ENCODE data around the gene PLA1A.
A peak's percentile ranks its signal among the peaks of the same experiment; 100 is the strongest.
"Not testable (repeated sequence)": the region's sequence is repeated elsewhere in the genome, so short reads cannot be mapped to it uniquely, and the experiment has no call there.

The PLA1A gene

DNA sequence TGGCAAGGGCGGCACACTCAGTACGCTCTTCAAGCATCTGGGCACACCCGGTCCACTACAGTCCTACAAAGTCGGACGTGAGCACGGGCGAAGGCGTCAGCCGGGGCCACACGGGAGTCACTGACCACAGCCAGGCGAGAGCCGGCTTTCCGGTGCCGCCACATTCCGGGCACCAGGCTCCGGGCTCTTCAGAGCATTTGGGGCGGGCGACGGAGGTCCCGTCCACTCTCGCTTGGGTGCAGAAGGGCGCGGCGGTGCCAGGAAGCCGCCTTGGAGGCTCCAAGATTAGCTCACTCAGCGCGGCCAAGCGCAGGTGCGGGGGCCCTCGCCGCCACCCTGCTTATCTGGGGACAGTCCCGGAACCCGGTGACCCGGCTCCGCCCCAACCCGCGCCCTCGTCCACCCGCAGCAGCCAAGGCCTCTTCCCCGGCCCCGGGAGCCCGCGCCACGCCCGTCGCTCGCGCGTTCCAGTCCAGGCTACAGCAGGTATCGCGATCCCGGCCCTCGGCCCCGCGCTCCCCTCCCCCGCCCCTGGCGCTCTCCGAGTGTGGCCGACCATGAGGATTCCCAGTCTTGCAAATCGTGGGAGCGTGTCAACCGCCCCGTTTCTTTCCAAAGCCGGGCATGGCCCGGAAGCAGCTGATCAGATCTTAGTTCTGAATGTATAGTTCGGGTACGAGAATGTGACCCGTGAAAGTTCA is 18.2 kb upstream of the PLA1A start, which contains the start of gene ADPRH:
TSS of gene ADPRH (plus strand) at position 127 of the 701 bp plus-strand sequence. CDS start 2,678 bp downstream, outside the sequence.
- peak; percentile 73 to 80 for DNase-seq

DNA sequence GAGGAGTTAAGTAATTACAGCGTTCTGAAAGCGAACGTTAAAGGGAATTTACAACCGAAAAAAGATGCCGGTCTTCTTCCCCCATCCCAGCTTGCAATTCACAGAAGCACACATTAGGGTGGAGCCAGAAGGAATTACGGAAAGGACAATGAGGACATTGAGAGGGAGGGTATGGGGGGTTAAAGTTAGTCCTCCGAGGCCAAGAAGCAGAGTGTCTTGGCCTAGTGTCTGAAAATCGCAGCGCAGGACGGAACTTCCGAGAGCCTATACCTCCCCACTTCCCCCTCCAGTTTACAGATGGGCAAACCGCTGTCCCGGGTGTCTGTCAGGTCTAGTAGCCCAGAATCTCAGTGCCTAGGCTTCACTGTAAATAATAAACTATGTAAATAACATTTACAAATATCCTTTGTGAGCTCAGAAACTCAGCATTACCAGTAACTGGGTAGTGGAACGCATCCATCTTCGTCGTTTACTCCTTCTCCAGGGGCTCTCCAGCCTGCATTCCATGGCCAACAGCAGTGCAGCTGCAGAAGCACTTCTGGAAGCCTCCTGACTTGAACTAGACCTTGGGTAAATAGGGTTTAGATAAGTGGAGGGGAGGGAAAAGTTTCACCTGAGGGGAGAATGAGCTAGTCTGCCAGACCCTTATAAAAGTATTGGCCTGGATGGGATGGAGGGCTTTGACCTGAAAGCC is 17.5 kb upstream of the PLA1A start:
- DNase-seq: peak; percentile 67 to 71

DNA sequence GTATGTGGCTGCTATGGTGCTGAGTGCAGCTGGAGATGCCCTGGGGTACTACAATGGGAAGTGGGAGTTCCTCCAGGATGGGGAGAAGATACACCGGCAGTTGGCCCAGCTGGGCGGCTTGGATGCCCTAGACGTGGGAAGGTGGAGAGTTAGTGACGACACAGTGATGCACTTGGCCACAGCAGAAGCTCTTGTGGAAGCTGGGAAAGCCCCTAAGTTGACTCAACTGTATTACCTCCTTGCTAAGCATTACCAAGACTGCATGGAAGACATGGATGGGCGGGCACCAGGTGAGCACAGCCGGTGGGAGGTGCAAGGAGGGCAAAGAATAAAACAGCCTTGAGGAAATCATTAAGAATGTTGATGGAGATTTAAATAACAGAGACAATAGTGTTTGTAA is 15.5 kb upstream of the PLA1A start:
- DNase-seq: peak in 1 of 2 donors; percentile 71

DNA sequence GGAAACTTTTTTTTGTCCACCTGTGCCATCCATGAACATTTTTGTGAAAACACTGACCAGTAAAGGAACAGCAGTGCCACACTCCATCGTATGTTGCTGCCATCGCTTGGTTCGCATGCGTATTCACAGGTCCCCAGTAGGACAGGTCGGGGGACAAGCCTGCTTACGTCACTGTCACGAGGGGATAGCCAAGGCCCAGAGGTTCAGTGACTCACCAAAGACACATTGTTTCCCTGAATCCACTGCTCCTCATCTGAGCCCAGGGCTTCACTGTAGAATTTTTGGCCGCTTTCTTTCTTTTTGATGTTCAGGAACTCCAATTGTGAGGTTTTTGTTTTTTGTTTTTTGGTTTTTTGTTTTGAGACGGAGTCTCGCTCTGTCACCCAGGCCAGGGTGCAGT is 12.5 kb upstream of the PLA1A start:
- peak; percentile 25 to 68 for DNase-seq

DNA sequence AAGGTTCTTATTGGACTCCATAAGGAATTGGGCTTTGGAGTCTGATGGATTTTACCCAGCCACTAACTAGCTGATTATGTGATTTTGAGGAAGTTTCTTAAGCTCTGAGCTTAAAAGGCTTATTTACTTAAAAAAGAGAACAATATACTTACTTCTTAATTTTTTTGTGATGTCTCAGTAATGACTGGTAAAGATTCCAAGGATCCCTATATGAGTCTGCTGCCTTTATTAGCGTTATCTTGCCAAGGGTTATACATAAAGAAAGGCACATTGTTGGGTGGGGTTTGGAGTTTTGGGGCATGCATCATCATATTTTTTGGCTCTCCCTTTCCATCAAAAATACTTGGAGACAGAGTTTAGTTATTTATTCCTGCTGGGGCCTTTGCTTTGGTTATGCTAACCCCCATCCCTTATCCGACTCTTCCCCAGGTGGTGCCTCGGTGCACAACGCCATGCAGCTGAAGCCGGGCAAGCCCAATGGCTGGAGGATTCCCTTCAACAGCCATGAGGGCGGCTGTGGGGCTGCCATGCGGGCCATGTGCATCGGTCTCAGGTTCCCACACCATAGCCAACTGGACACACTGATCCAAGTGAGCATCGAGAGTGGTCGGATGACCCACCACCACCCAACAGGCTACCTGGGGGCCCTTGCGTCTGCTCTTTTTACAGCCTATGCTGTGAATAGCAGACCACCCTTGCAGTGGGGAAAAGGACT is 11.7 kb upstream of the PLA1A start:
- peak; percentile 23 to 59 for DNase-seq

DNA sequence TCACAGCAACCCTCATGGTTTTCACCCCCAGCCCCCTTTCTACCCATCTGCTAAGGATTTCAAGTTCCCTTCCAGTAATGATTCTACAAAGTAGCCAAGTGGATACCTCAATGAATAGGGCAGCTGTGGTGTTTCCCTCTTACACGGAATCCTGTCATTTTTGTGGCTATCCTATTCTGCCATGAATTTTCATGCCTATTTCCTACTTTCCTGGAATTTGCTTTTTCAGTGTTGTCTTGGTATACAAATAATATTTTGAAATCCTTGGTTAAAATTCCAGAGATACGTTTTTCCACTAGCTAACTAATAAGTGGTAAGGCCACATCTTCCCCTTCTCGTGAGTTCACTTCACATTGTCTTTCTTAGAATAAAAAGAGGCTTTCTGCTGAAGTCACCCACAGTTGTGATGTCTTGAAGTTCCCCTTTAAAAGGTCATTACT is 10.9 kb upstream of the PLA1A start:
- peak; percentile 48 to 75 for DNase-seq

DNA sequence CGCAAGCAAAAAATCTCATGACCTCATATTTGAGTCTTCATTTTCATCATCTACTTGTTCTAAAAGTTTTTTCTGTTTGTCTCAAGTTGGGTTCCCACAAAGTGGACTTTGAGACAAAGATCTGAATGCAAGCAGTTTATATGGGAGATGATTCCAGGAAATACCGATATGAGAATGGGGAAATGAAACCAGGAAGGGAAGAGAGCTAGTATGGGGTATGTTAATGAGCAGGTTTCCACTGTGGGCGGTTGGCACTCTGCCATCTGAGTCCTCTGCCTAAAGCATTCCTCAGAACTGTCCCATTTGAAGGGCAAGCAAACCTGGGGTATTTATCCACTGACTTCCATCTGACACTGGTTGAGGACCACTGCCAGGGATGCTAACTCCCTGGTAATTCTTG is 9.6 kb upstream of the PLA1A start:
- peak; percentile 94 for DNase-seq

DNA sequence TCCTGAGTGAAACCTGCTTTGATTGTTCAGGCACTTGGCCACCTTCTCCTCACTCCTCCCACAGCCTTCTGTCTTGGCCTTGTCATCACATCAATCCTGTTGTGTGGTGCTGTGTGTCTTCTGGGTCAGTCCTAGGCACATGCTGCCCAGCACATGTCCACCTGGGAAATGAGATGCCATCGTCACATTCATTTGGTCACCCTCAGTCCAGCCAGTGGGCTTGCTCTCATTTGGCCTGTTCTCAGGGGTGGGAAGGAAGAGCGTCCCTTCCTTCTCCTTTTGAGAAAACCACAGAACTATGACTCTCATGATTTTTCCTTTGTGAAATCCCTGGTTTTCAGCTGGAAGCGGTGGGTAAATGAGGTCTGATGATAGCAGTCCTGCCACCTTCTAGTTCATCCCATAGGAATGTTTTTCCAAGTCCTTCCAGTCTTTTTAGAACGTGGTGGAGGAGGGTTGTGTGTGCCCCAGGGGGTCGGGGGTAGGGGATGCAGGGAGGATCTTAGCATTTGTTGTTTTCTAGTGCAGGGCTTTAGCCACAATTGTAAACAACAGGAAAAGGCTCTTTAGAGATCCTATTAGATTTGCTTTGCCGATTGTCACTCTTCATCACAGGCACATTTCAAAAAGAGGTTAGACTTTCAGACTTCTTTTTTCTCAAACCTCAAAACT is 8.4 kb upstream of the PLA1A start:
- peak; percentile 79 to 81 for DNase-seq

DNA sequence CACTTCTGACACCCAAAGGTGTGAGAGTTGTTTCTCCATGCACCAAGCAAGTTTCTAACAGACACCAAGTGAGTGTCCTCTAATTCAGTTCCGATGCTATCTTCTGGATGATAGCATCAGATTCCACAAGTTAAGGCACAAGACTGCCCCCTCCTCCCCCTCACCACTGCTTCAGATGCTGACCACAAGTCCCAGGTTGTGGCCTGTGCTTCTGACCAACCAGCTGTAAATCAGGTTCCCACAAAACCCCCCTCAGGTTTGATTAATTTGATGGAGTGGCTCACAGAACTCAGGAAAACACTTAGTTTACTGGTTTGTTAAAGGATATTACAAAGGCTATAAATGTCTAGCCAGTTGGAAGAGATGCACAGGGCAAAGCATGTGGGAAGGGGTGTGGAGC is 7.0 kb upstream of the PLA1A start:
- DNase-seq: no peak

DNA sequence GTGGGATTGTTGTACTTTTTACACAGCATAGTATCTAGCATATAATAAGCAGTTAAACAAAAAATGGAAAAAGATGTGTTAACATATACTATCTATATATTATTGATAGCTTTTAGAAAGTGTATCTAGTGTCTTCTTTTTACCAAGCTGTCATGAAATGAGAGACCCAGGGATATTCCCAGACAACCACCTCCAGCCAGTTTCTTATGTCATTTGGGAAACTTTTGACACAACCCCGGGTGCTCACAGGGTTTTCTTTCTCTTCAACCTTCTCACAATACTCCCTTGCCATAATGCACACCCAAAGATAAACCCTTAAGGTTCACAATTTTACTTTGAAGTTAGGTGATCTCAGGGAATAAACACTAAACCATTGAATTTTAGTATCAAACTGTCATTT is 4.8 kb upstream of the PLA1A start:
- no peak for DNase-seq

DNA sequence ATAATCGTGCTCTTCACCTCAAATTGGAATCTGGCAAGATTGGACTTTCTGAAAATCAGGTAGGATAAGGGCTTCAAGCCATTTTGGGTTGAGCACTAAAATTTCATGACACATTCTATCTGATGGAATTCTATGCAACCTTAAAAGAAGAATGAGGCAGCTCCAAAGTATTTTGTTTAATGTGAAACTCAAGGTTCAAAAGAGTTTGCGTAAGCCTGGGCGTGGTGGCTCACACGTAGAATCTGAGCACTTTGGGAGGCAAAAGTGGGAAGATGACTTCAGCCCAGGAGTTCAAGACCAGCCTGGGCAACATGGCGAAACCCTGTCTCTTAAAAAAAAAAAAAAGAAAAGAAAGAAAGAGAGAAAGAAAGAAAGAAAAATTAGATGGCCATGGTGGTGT is 3.6 kb upstream of the PLA1A start:
- DNase-seq: no peak

DNA sequence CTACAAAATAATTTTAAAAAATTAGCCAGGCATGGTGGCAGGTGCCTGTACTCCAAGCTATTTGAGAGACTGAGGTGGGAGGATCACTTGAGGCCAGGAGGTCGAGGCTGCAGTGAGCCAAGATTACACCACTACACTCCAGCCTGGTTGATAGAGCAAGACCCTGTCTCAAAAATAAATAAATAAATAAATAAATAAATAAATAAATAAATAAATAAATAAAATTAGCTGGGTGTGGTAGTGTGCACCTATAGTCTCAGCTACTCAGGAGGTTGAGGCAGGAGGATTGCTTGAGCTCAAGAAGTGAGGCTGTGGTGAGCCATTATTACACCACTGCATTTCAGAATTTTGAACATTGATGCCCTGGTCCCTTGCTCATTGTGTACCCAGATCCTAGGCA is 2.8 kb upstream of the PLA1A start:
- not testable (repeated sequence) for DNase-seq

DNA sequence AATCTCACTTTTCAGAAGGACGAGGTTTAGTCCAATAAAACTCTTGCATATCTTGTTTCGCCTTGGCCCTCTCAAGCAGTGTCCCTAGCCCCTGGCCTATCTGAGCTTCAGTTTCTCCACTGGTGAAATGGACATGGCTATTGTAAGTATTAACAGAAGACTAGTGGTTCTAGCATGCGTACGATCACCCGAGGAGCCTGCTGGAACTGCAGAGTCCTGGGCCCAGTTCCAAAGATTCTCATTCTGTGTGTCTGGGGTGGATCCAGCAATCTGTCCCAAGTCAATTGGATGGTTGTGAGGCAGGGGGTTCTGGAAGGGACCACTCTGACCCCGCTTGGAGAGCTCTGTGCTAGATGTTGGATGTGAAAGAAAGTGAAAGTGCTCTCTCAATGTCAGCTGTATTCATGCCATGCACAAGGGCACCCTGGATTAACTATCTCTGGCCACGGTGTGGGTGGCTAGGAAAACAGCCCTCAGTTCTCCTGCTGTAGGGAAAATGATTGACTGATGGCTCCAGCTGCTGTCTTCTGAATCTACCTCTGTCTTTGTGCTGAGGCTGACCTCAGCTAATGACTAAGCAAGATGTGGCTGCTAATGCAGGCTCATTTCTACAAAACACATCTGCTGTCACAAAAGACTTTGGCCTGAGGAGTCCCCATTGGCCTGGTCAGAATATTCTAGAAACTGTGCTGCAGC is 1.9 kb upstream of the PLA1A start:
- peak in 1 of 2 donors; percentile 20 for DNase-seq

DNA sequence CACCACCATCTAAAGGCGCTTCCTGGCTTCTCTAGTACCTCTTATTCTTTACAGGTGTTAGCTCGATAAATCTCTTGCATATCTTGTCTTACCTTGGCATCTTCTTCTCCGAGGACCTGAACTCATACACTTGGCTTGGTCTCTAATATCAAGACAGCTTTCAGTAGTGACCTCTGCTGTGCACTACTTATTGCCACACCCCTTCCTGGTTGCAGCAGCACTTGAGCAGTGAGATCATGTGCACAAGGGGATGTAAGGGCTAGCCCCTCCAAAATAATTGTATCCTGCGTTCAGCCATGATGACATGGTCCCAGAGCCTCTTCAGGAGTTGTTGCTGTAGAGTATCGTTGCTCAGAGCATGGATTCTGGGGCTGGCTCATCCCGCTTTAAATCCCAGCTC is 1.3 kb upstream of the PLA1A start:
- DNase-seq: peak; percentile 36 to 44

DNA sequence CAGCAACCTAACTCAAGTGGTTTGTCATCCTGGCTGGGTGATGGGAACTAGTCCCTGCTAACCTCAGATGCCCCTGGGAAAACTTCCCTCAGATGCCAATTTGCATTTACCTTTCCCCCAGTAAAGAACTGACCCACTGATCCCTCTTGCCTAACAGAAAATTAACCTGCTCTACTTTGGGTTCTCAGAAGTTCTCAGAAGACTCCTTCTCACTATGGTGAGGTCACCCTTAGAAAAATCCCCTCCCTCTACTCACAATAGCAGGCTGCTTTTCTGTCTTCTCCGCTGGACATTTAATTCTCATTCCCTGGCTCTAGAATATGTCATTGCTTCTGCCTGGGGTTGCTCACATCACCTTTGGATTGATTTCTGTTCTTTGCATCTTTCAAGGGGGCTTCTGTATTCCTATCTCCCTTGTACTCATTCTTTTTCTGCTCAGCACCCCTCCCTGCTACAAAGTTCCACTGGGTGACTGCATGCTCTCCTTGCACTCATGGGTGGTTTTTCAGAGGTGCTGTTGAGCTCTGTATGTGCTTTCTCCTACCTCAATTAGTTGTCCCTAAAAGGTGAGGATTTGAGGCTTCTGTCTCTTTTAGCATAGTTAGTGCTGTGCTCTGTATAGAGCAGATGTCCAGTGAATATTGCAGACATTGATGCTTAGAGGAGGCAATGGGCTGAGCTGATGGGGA is 869 bp downstream of the PLA1A start:
- DNase-seq: no peak

DNA sequence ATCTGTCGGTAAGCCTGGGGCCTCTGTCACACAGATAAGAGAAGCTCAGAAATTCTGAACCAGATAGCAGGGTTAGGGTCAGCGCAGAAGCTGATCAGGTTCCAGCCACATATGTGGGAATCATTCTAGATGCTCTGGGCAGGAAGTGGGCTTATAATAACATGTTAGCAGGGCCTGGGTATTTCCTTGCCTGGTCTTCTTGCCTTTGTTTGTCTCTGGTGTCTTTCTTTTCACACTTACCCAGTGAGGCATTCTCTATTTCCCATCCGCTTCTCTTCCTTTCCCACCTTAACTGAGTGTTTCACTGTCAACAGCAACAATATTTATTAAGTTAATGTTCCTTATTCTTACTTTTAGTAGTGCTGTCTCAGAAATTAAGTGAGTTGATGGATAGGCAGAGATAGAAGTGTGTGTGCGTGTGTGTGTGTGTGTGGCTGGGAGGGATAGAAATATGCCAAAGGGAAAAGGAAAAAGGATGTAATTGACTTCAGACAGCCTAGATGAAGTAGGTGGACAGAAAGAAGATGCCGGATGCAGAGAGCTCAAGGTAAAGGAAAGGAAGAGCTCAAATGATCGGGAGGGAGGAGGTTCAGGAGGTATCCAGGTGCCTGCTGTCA is 2.0 kb downstream of the PLA1A start:
- no peak for DNase-seq

DNA sequence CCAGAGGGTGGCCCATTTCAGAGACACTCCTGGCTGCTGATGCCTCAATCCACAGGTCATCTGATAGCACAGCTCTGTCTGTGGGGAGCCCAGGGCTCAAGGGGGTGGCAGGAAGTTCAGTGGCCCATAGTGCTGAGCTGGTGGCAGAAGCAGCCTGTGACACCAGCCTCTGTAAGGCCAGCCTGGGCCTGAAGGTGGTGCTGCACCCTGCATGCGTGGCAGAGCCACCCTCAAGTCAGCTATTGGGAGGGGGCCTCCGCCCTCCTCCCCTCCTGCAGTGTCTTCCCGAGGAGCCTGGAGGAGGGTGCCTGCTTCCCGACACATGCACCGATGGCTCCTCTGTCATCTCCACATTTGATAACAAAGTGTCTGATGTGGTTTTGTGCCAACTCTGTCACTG is 3.0 kb downstream of the PLA1A start:
- DNase-seq: peak; percentile 40 to 48

DNA sequence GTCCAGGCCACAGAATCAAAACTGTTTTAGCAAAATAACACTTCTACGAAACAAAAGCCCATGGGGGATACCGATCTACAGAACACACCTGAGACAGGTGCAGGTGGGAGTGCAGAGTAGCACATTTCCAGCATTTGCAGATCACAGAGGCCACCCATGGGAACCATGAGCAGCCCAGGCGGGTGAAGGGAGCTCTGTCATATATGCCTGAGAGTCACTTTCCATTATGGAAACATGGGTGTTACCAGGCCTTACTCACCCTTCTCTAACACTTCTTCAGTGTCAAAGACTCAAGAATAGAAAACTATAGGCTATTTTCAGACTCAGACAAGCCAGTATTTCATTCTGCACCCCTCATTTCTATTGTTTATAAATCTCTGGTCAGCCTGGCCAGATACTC is 3.5 kb downstream of the PLA1A start:
- DNase-seq: no peak

DNA sequence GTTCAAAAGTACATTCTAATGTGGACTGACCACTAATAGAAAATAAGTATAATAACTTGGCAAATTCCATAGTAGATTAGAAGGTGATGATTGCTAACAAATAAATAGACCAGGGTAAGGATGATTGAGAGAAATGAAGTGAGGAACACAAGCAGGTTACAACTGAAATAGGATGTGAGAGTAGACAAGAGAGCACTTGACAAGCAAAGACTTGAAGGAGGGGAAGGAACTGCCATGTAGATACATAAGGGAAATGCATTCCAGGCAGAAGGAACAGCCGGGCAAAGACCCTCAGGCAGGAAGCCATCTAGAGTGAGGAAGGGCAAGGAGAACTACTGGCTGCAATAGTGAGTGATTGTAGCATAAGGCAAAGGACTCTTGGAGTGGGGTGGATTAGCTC is 5.0 kb downstream of the PLA1A start:
- DNase-seq: no peak

DNA sequence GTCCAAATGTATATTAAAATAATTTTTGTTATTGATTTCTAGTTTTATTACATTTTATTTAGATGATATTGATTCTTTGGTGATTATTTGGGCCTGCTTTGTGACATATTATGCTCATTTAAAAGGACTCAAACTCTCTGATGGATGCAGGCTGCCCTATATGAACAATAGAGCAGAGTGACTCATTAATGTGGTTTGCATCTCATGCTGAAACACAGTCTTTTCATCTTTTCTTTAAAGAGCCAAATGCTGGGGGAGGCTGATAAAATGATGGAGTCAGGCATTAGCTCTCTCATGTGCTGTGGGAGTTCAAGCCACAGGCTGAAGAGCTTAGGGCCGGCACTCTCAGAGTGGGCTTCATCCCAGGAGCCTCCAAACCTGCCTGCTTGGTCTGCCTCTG is 7.2 kb downstream of the PLA1A start:
- no peak for DNase-seq

DNA sequence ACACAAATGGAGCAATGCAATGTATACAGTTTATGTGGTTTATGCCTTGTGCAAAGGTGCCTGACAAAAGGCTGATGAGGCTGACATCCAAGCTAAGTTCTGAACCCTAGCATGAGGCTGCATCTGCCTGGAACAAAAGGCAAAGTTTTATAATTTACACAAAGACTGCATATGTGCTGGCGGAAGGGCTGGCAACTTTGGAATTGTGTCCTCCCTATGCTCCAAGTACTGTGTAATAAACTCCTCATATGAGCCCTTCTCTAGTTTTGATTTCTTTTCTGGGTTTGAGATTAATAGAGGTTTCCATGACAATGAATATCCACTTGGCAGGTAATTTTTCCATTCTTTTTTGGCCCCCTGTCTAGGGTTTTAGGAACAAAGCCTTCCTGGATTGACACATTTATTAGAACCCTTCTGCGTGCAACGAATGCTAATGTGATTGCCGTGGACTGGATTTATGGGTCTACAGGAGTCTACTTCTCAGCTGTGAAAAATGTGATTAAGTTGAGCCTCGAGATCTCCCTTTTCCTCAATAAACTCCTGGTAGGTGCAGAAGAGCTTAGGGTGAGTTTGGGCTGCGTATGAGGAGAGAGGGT is 10.8 kb downstream of the PLA1A start:
- no peak for DNase-seq
